ENCODE results near the gene BBS2. TPM values are rescaled to one million over a fixed set of nuclear protein-coding genes. Genes with fewer than 3 reads are reported as not detected.

BBS2 gene
- total and polyA plus RNA-seq, 2 of the 13 experiments (the other 11 are each of a cell fraction or from before 2014, with no cell fraction given) = 59.7 to 68.3 TPM

GRCh38 chr16:56450986-56451752 lies 68.7 kb downstream of the BBS2 start, which contains the start of the genes NUDT21 and OGFOD1 (continued):
- TF ChIP-seq HMGXB3 (CRISPR knock-in tag; IDR thresholded peaks at IDR 0.05; ENCODE audit: borderline replicate concordance) = peak; percentile 96
- TF ChIP-seq REPIN1 (CRISPR knock-in tag; IDR thresholded peaks at IDR 0.05; ENCODE audit: borderline replicate concordance, low read depth) = 0 out of 2 replicates have a peak, but pooled peaks have one; percentile 16
- TF ChIP-seq ZNF788 (CRISPR knock-in tag; IDR thresholded peaks at IDR 0.05; ENCODE audit: borderline replicate concordance) = peak; percentile 66; the same call in 1 of the 2 replicates
- TF ChIP-seq ZNF441 (CRISPR knock-in tag; IDR thresholded peaks at IDR 0.05; ENCODE audit: borderline replicate concordance) = no peak
- peak; percentile 41; the same call in 1 of the 2 replicates for TF ChIP-seq FOXK2 (IDR thresholded peaks at IDR 0.05)
- TF ChIP-seq IKZF4 (CRISPR knock-in tag; IDR thresholded peaks at IDR 0.05; ENCODE audit: borderline replicate concordance, low read depth, not compliant biosample characterization) = peak; percentile 27
- no peak for TF ChIP-seq PAF1 (CRISPR knock-in tag; IDR thresholded peaks at IDR 0.05)
- no peak for TF ChIP-seq NR3C1 (CRISPR knock-in tag; IDR thresholded peaks at IDR 0.05)
- TF ChIP-seq MED8 (CRISPR knock-in tag; IDR thresholded peaks at IDR 0.05; ENCODE audit: insufficient replicate concordance) = peak; percentile 14
- TF ChIP-seq ZFP37 (CRISPR knock-in tag; IDR thresholded peaks at IDR 0.05; ENCODE audit: borderline replicate concordance) = 0 out of 2 replicates have a peak, but pooled peaks have one; percentile 80
- TF ChIP-seq, protein P1, sequence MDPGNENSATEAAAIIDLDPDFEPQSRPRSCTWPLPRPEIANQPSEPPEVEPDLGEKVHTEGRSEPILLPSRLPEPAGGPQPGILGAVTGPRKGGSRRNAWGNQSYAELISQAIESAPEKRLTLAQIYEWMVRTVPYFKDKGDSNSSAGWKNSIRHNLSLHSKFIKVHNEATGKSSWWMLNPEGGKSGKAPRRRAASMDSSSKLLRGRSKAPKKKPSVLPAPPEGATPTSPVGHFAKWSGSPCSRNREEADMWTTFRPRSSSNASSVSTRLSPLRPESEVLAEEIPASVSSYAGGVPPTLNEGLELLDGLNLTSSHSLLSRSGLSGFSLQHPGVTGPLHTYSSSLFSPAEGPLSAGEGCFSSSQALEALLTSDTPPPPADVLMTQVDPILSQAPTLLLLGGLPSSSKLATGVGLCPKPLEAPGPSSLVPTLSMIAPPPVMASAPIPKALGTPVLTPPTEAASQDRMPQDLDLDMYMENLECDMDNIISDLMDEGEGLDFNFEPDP (CRISPR knock-in tag; conservative IDR thresholded peaks at IDR 0.05) = no peak
- peak; percentile 53; the same call in 1 of the 2 replicates for TF ChIP-seq ZNF768 (CRISPR knock-in tag; IDR thresholded peaks at IDR 0.05)
- no peak for TF ChIP-seq LBX2 (CRISPR knock-in tag; IDR thresholded peaks at IDR 0.05; ENCODE audit: borderline replicate concordance)
- no peak for TF ChIP-seq FOXP1 (IDR thresholded peaks at IDR 0.05)
- TF ChIP-seq FOXP1 (CRISPR knock-in tag; IDR thresholded peaks at IDR 0.05) = no peak
- TF ChIP-seq, protein P2, sequence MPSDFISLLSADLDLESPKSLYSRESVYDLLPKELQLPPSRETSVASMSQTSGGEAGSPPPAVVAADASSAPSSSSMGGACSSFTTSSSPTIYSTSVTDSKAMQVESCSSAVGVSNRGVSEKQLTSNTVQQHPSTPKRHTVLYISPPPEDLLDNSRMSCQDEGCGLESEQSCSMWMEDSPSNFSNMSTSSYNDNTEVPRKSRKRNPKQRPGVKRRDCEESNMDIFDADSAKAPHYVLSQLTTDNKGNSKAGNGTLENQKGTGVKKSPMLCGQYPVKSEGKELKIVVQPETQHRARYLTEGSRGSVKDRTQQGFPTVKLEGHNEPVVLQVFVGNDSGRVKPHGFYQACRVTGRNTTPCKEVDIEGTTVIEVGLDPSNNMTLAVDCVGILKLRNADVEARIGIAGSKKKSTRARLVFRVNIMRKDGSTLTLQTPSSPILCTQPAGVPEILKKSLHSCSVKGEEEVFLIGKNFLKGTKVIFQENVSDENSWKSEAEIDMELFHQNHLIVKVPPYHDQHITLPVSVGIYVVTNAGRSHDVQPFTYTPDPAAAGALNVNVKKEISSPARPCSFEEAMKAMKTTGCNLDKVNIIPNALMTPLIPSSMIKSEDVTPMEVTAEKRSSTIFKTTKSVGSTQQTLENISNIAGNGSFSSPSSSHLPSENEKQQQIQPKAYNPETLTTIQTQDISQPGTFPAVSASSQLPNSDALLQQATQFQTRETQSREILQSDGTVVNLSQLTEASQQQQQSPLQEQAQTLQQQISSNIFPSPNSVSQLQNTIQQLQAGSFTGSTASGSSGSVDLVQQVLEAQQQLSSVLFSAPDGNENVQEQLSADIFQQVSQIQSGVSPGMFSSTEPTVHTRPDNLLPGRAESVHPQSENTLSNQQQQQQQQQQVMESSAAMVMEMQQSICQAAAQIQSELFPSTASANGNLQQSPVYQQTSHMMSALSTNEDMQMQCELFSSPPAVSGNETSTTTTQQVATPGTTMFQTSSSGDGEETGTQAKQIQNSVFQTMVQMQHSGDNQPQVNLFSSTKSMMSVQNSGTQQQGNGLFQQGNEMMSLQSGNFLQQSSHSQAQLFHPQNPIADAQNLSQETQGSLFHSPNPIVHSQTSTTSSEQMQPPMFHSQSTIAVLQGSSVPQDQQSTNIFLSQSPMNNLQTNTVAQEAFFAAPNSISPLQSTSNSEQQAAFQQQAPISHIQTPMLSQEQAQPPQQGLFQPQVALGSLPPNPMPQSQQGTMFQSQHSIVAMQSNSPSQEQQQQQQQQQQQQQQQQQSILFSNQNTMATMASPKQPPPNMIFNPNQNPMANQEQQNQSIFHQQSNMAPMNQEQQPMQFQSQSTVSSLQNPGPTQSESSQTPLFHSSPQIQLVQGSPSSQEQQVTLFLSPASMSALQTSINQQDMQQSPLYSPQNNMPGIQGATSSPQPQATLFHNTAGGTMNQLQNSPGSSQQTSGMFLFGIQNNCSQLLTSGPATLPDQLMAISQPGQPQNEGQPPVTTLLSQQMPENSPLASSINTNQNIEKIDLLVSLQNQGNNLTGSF (CRISPR knock-in tag; IDR thresholded peaks at IDR 0.05) = 0 out of 2 replicates have a peak, but pooled peaks have one; percentile 65
- TF ChIP-seq NFIB (CRISPR knock-in tag; IDR thresholded peaks at IDR 0.05; ENCODE audit: borderline replicate concordance) = no peak
- peak; percentile 83 for TF ChIP-seq BRD4 (CRISPR knock-in tag; IDR thresholded peaks at IDR 0.05)

Measured in HepG2 (cell line).